Activated naive CD8-positive, alpha-beta T cell treated with anti-CD3 and anti-CD28 coated beads for 36 hours (primary cell): ENCODE data around the gene YWHAB. TPM values are rescaled to one million over a fixed set of nuclear protein-coding genes. Genes with fewer than 3 reads are reported as not detected.

ENCODE experiments used
- DNase-seq: peaks from one replicate; pipeline ENCODE4 v3.0.0; 2021
- H3K27ac Mint-ChIP-seq: one replicate; pipeline ENCODE4 v1.8.0; 2022; ENCODE audit warnings: mild to moderate bottlenecking, moderate library complexity, mixed read lengths
- H3K27me3 Mint-ChIP-seq: one replicate; pipeline ENCODE4 v1.8.0; 2022; ENCODE audit warnings: mild to moderate bottlenecking, mixed read lengths
- H3K36me3 Mint-ChIP-seq: one replicate; pipeline ENCODE4 v1.8.0; 2021; ENCODE audit warnings: mild to moderate bottlenecking, mixed read lengths
- H3K4me1 Mint-ChIP-seq: one replicate; pipeline ENCODE4 v1.8.0; 2021; ENCODE audit warnings: mixed read lengths
- H3K4me3 Mint-ChIP-seq: one replicate; pipeline ENCODE4 v1.8.0; 2022; ENCODE audit warnings: mild to moderate bottlenecking, moderate library complexity, mixed read lengths
- H3K9me3 Mint-ChIP-seq: one replicate; pipeline ENCODE4 v1.8.0; 2022; ENCODE audit warnings: mixed read lengths
- total RNA-seq, 2 experiments: library from RNA; stranded (reverse); gene quantifications; one replicate each; pipeline ENCODE4 v1.2.3, GENCODE V29; 2021

The YWHAB gene
- total RNA-seq = 100 to 1,000 TPM; 247 TPM

- H3K27ac Mint-ChIP-seq = peak within 1 kb of the TSS; percentile 95
- H3K9me3 Mint-ChIP-seq = no peaks in the 10 kb centered on the region
Observed at GRCh38 chr20:44885392-44886265, at the start of gene YWHAB. Gene YWHAB, plus strand, starts transcription at chr20:44885705. Its CDS starts 15,829 bp downstream, at chr20:44901534.

GRCh38 chr20:44836601-44837120, 48.8 kb upstream of the YWHAB start:
- Mint-ChIP-seq H3K27me3 (peaks cover 10% of the 10 kb centered on the region), H3K27ac (no peak overlapping the region), H3K9me3 (no peaks in the 10 kb centered on the region), H3K4me1 (peaks cover 7% of the 10 kb centered on the region), H3K4me3 (no peak overlapping the region), H3K36me3 (no peaks in the 10 kb centered on the region)
- DNase-seq = no peak

More at GRCh38 chr20:44885392-44886265, at the start of gene YWHAB:
- peak; percentile 98 for DNase-seq
- Mint-ChIP-seq H3K4me1 (peaks cover 51% of the 10 kb centered on the region), H3K4me3 (peak within 1 kb of the TSS; percentile 97), H3K27me3 (no peaks in the 10 kb centered on the region), H3K36me3 (peaks cover 25% of the 10 kb centered on the region)

- Mint-ChIP-seq H3K4me3 (no peak overlapping the region), H3K36me3 (no peaks in the 10 kb centered on the region), H3K27me3 (peaks cover 4% of the 10 kb centered on the region), H3K4me1 (peaks cover 7% of the 10 kb centered on the region), H3K9me3 (no peaks in the 10 kb centered on the region), H3K27ac (no peak overlapping the region)
- no peak for DNase-seq
Observed at GRCh38 chr20:44837946-44838345, 47.6 kb upstream of the YWHAB start.

GRCh38 chr20:44838521-44838920, 47.0 kb upstream of the YWHAB start:
- Mint-ChIP-seq H3K36me3 (no peaks in the 10 kb centered on the region), H3K4me1 (peaks cover 7% of the 10 kb centered on the region), H3K27ac (no peak overlapping the region), H3K27me3 (peaks cover 3% of the 10 kb centered on the region), H3K4me3 (no peak overlapping the region), H3K9me3 (no peaks in the 10 kb centered on the region)
- no peak for DNase-seq

- Mint-ChIP-seq H3K4me3 (no peak overlapping the region), H3K9me3 (no peaks in the 10 kb centered on the region), H3K4me1 (peaks cover 7% of the 10 kb centered on the region), H3K27ac (no peak overlapping the region), H3K36me3 (no peaks in the 10 kb centered on the region), H3K27me3 (peaks cover 3% of the 10 kb centered on the region)
- DNase-seq = no peak
Observed at GRCh38 chr20:44839481-44839880, 46.0 kb upstream of the YWHAB start.

GRCh38 chr20:44840826-44841225, 44.7 kb upstream of the YWHAB start:
- H3K4me3 Mint-ChIP-seq = no peak overlapping the region
- no peaks in the 10 kb centered on the region for H3K36me3 Mint-ChIP-seq
- H3K4me1 Mint-ChIP-seq = no peaks in the 10 kb centered on the region
- H3K9me3 Mint-ChIP-seq = no peaks in the 10 kb centered on the region
- H3K27me3 Mint-ChIP-seq = peaks cover 3% of the 10 kb centered on the region
- H3K27ac Mint-ChIP-seq = no peak overlapping the region
- no peak for DNase-seq

- Mint-ChIP-seq H3K4me3 (no peak overlapping the region), H3K27me3 (peaks cover 3% of the 10 kb centered on the region), H3K4me1 (no peaks in the 10 kb centered on the region), H3K9me3 (no peaks in the 10 kb centered on the region), H3K36me3 (no peaks in the 10 kb centered on the region), H3K27ac (no peak overlapping the region)
- no peak for DNase-seq
Observed at GRCh38 chr20:44841955-44842354, 43.5 kb upstream of the YWHAB start.

GRCh38 chr20:44843876-44844275, 41.6 kb upstream of the YWHAB start:
- H3K9me3 Mint-ChIP-seq = no peaks in the 10 kb centered on the region
- H3K4me1 Mint-ChIP-seq = no peaks in the 10 kb centered on the region
- no peaks in the 10 kb centered on the region for H3K36me3 Mint-ChIP-seq
- H3K27ac Mint-ChIP-seq = no peak overlapping the region
- no peak overlapping the region for H3K4me3 Mint-ChIP-seq
- no peak for DNase-seq
- H3K27me3 Mint-ChIP-seq = peaks cover 9% of the 10 kb centered on the region

- no peak overlapping the region for H3K27ac Mint-ChIP-seq
- no peak for DNase-seq
- H3K4me3 Mint-ChIP-seq = no peak overlapping the region
- H3K9me3 Mint-ChIP-seq = no peaks in the 10 kb centered on the region
- no peaks in the 10 kb centered on the region for H3K4me1 Mint-ChIP-seq
- H3K27me3 Mint-ChIP-seq = peaks cover 6% of the 10 kb centered on the region
- H3K36me3 Mint-ChIP-seq = no peaks in the 10 kb centered on the region
Observed at GRCh38 chr20:44848254-44849015, 37.1 kb upstream of the YWHAB start.

GRCh38 chr20:44849703-44850102, 35.8 kb upstream of the YWHAB start:
- Mint-ChIP-seq H3K4me3 (no peak overlapping the region), H3K27me3 (peaks cover 6% of the 10 kb centered on the region), H3K36me3 (no peaks in the 10 kb centered on the region)

GRCh38 chr20:44850272-44850671, 35.2 kb upstream of the YWHAB start:
- no peaks in the 10 kb centered on the region for H3K36me3 Mint-ChIP-seq
- no peaks in the 10 kb centered on the region for H3K4me1 Mint-ChIP-seq
- DNase-seq = no peak
- H3K9me3 Mint-ChIP-seq = no peaks in the 10 kb centered on the region
- peaks cover 6% of the 10 kb centered on the region for H3K27me3 Mint-ChIP-seq
- no peak overlapping the region for H3K27ac Mint-ChIP-seq
- no peak overlapping the region for H3K4me3 Mint-ChIP-seq

More at GRCh38 chr20:44849703-44850102, 35.8 kb upstream of the YWHAB start:
- H3K9me3 Mint-ChIP-seq = no peaks in the 10 kb centered on the region
- H3K4me1 Mint-ChIP-seq = no peaks in the 10 kb centered on the region
- no peak for DNase-seq
- no peak overlapping the region for H3K27ac Mint-ChIP-seq

- H3K4me3 Mint-ChIP-seq = no peak overlapping the region
- no peak overlapping the region for H3K27ac Mint-ChIP-seq
- no peaks in the 10 kb centered on the region for H3K36me3 Mint-ChIP-seq
- DNase-seq = no peak
- no peaks in the 10 kb centered on the region for H3K4me1 Mint-ChIP-seq
- H3K27me3 Mint-ChIP-seq = peaks cover 6% of the 10 kb centered on the region
- H3K9me3 Mint-ChIP-seq = no peaks in the 10 kb centered on the region
Observed at GRCh38 chr20:44850837-44851236, 34.7 kb upstream of the YWHAB start.

- Mint-ChIP-seq H3K9me3 (peaks cover 2% of the 10 kb centered on the region), H3K36me3 (no peaks in the 10 kb centered on the region), H3K27ac (no peak overlapping the region), H3K4me1 (no peaks in the 10 kb centered on the region), H3K4me3 (no peak overlapping the region), H3K27me3 (peaks cover 6% of the 10 kb centered on the region)
- no peak for DNase-seq
Observed at GRCh38 chr20:44851545-44851944, 34.0 kb upstream of the YWHAB start.

- Mint-ChIP-seq H3K4me3 (no peak overlapping the region), H3K27me3 (no peaks in the 10 kb centered on the region), H3K9me3 (peaks cover 4% of the 10 kb centered on the region), H3K27ac (peak overlapping the region; percentile 11), H3K4me1 (peaks cover 1% of the 10 kb centered on the region), H3K36me3 (no peaks in the 10 kb centered on the region)
- DNase-seq = no peak
Observed at GRCh38 chr20:44856442-44856841, 29.1 kb upstream of the YWHAB start.

GRCh38 chr20:44856856-44857448, 28.6 kb upstream of the YWHAB start:
- Mint-ChIP-seq H3K36me3 (no peaks in the 10 kb centered on the region), H3K4me1 (peaks cover 6% of the 10 kb centered on the region), H3K4me3 (no peak overlapping the region), H3K27me3 (no peaks in the 10 kb centered on the region), H3K27ac (peak overlapping the region; percentile 11), H3K9me3 (peaks cover 4% of the 10 kb centered on the region)
- DNase-seq = no peak
